ENCODE data around the gene IFRD2.
"Not testable (repeated sequence)": the region's sequence is repeated elsewhere in the genome, so short reads cannot be mapped to it uniquely, and the experiment has no call there.

Gene IFRD2

DNA sequence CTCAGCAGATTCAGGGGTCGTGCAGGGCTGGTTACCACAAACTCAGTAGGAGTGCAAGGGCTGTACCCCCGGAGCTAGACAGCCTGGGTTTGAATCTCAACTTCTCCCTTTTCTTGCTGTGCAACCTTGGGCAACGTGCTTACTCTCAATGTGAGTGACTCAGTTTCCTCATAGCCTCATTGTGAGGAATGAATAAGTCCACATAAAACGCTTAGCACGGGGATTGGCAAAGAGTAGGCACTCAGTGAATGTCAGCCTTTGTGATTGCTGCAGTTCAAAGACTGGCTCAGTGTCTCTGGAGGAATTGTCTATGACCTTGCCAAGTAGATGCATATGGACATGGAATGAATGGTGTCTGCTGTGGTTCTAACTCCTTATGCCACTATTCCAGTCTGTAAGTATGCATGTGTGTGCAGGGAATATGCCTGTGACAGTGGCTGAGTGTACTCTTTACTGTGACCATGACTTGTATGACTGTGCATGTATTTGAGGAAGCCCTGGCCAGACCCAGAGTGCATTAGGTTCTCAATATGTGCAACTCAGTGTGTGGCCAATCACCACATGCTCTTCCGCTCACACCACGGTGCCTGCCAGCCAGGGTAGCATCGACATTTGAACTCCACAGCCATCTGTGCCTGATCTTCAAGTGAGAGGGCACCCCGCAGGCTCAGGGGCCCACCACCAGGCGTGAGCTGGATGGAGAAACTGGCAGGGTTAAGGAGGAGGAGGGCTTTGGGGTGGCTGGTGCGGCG is 7.9 kb upstream of the IFRD2 start:
- DNase-seq = peak; percentile 34

DNA sequence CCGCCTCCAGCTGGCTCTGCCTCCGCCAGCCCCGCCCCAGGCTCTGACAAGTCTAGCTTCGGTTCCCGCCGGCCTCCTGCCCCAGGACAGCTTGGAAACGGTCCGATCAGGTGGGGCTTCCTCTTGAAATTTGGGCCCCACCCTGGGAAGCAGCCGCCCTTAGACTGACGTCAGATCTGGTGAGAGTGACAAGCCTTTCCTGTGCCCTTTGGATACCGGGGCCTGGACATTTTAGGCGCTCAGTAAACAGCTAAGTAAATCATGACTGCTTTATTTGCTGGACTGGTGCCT is 7.4 kb upstream of the IFRD2 start:
- DNase-seq = no peak

GRCh38 chr3:50298836-50299637 is 6.8 kb upstream of the IFRD2 start, which contains the start of the genes HYAL3 and NAA80:
Gene HYAL3, minus strand, starts transcription at chr3:50299405. Its CDS starts 3,803 bp downstream, at chr3:50295602.
Gene NAA80, minus strand, starts transcription at chr3:50299405. Its CDS starts 1,942 bp downstream, at chr3:50297463.
- peak; percentile 100 for DNase-seq

- DNase-seq = no peak
These were observed 5.9 kb upstream of the IFRD2 start for GRCh38 chr3:50297896-50298725.

- no peak for DNase-seq
These were observed 5.2 kb upstream of the IFRD2 start for GRCh38 chr3:50297384-50297775.

DNA sequence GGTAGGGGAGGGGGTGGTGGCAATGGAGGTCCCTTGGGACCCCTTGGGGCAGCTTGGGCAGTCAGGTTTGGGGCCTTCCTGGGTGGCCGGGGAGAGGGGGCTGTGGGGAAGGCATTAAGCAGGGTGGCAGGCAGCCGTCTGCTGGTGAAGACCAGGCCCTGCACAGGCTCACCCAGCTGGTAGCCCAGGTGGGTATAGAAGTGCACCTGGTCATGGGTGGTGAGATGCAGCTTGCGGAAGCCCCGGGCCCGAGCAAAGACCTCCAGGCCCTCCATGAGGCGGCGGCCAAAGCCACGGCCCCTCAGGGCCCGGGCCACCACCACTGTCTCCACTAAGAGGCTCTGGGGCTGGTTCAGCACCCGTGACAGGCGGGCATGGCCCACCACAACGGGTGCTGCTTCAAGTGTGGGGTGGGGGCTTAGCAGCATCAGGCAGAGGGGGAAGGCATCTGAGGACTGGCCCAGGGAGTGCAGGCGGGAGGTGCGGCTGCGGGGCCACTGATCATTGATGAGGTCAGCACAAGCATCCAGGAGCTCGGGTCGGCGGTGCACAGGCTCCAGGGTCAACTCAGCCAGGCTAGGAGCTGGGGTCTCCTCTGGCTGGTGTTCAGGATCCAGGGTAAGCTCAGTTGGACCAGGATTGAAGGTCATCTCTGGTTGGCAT is 4.6 kb upstream of the IFRD2 start:
- DNase-seq = no peak

DNA sequence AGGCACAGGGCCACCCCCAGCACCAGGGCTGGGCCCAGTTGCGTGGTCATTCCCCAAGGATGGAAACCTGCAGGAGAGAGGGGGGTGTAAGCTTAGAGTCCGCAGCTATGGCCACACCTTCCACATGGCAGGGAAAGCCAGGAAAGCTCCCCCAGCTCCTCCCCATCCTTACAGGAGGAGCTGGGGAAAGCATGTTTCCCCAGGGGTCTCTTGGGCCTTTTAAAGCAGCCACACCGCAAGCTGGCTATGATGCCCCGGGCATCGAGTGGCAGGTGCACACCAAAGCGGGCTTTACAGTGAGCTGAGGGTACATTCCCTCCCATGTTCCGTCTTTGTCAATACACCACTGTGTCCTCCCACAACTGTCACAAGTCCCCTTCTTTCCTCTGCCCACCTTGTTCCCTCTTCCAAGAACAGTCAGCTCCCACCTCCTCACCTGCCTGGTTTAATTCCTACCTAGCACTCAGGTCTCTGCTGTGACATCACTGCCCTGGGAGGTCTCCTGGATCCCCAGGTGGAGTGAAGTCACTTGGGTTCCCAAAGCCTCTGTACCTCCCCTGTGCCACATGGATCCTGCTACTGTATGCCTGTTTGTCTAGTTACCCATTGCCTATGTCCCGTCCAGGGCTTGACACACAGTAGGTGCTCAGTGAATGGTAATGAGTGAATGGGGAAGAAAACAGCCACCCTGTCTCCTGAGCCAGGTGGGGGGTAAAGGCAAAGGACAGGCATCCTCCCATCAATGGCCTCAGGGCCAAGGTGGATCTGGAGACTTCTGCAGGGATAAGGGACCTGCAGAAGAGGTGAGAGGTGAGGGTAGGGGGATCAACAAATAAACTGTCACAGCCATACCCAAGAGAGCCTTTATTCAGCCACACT is 3.6 kb upstream of the IFRD2 start:
- DNase-seq = no peak

- DNase-seq = no peak
These were observed 2.5 kb upstream of the IFRD2 start for GRCh38 chr3:50294492-50295403.

DNA sequence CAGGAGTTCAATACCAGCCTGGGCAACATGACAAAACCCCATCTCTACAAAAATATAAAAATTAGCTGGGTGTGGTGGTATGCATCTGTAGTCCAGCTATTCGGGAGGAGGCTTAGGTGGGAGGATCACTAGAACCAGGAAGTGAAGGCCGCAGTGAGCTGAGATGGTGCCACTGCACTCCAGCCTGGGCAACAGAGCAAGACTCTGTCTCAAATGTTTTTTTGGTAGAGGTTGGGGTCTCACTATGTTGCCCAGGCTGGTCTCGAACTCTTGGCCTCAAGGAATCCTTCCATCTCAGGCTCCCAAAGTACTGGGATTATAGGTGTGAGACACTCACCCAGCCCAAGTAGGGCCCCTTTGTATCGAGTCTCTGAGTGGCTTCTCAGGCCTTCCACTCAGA is 1.9 kb upstream of the IFRD2 start:
- DNase-seq = no peak

GRCh38 chr3:50293079-50293801 is 1.0 kb upstream of the IFRD2 start:
- DNase-seq = no peak

GRCh38 chr3:50290161-50290641 is 2.0 kb downstream of the IFRD2 start:
- no peak for DNase-seq

DNA sequence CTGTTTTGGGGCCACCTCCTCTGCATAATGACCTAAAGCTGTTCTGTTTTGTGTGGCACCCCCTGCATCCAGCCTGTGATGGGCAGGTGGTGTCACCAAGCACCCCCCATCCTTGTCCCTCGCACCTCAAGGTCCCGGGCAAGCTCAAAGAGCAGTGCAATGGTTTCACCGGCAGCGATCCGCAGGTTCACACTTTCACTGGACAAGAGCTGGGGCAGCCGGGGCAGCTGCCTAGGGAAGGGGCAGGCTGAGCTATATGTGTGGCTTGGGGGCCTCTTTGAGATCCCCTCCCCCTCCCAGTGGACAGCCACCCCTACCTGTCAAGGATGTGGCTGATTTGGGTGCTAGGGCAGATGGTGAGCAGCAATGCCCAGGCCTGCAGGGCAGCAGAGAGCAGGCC is 3.1 kb downstream of the IFRD2 start:
- DNase-seq = no peak

DNA sequence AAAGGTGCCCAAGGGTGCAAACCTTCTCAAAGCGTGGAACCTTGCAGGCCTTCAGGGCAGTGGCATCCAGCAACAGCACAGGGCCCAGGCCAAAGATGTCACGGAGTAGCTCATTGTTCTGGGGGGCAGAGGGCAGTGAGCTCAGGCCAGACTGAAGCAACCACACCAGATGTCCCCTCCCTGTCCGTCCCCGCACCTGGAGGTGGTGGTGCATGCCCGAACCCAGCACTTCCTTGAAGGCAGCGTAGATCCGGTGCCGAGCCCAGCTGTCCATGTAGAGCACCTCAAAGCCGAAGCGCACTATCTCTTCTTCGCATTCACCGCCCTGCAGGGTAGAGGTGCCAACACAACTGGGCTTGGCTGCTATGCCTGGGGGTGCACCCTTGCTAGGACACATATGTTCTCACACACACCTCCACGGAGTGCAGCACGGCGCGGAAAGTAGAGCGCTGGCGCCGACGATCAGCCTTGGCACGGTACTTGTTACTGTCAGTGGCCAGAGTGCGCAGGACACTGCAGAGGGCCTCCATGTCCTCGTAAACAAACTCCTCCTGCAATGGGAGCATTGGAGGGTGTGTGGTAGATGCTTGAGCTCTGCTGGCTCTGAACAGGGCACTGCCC is 3.7 kb downstream of the IFRD2 start:
- no peak for DNase-seq

- no peak for DNase-seq
These were observed 5.0 kb downstream of the IFRD2 start for GRCh38 chr3:50287262-50287661.

DNA sequence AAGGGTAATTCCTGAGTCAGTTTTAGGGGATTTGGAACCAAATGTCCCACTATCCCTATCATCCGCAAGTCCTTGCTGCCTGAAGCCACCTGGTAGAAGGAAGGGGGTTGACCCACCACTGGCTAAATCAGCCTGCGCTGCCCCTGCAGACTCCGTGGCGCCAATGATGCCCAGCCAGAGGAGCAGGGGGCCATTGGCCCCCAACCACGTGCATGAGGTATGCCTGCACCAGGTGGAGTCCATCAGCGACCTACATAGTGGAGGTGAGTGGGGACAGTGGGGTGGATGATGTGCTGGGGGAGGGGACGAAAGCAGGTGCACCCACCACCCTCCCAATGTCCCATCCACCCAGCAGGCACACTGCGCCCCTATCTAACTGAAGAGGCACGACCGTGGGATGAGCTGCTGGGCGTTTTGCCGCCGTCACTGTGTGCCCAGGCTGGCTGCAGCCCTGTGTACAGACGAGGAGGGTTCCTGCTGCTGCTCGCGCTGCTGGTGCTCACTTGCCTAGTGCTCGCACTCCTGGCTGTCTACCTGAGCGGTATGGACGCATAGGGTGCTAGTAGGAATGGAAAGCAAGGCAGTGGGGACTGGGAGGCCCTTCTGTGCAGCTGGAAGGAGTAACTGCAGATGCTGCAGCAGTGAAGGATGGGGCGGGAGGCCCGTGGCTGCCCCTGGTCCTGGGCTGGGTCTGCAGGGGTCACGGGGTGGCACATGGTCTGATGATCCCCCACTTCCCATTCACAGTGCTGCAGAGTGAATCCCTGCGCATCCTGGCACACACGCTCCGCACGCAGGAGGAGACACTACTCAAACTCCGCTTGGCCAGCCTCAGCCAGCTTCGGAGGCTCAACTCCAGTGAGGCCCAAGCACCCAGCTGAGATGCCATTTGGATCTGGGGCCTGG is 5.7 kb downstream of the IFRD2 start:
- DNase-seq = no peak

DNA sequence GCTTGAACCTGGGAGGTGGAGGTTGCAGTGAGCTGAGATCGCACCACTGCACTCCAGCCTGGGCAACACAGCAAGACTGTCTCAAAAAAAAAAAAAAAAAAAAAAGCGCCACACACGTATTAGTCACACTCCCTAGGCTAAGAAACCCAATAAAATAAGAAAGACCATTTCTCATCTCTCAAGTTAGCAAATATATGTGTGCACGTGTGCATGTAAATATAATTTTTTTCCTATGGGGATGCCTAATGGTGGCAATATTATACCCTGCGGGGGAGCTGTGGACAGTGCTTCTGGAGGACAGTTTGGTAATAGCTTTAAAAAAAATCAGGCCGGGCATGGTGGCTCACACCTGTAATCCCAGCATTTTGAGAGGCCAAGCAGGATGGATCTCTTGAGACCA is 8.1 kb downstream of the IFRD2 start:
- DNase-seq = not testable (repeated sequence)

GRCh38 chr3:50279255-50280016 is 12.8 kb downstream of the IFRD2 start:
- no peak for DNase-seq

DNA sequence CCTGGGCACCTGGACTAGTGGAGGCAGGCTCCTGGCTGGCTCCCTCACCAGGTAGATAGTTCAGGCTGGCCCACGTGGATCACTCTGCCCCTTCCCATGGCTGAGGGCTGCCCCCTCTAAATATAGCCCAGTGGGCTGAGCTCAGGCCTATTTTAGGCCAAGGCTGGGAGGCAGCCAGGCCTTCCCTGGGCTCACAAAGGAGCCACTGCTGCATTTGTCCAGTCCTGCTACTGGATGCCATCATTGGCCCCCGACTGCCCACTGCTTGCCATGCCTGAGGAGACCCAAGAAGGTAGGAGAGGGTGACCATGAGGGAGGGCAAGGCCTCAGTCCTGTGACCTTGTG is 13.4 kb downstream of the IFRD2 start, which contains the start of gene LSMEM2:
TSS of gene LSMEM2 (plus strand) at position 208 of the 345 bp plus-strand sequence. CDS start at position 235, 27 bp downstream.
- DNase-seq = no peak

All from activated CD4-positive, alpha-beta T cell treated with anti-CD3 and anti-CD28 coated beads, Interleukin-10, Interleukin-2, amounts not matched to agents 100 ng/mL and 50 ng/mL, durations not matched to agents 16 hours and 8 hours (primary cell).